Adrenal gland (tissue), 5 donors: Measurements from ENCODE around the gene ZNF185.

Source experiments
- CTCF ChIP-seq, 6 experiments: fragments of 450-650 bp in 4 of 6; fragments of 200-600 bp in 2 of 6; sonication (generic) in 1 of 6; IDR thresholded peaks; 1 replicate in 5 of 6; 2 replicates in 1 of 6; pipeline versions ENCODE4 v1.5.1 to v1.8.0; 2016 to 2021; ENCODE audit warnings: antibody characterized with exemption in 6 of 6, mild to moderate bottlenecking in 2 of 6, moderate library complexity in 1 of 6
- POLR2A ChIP-seq, 2 donors: fragments of 450-650 bp; IDR thresholded peaks; one replicate each; pipeline ENCODE4 v1.6.1; 2017; ENCODE audit warnings: antibody characterized with exemption in 2 of 2, mild to moderate bottlenecking in 2 of 2, moderate library complexity in 1 of 2
- donor health status: DM: no; HTN: no; CAD: no.

GRCh38 chrX:152902502-152902820 is 4.6 kb downstream of the ZNF185 start:
- TF ChIP-seq CTCF (IDR thresholded peaks at IDR 0.05) (no peak), POLR2A (IDR thresholded peaks at IDR 0.05) (no peak)
